ENCODE data around the gene RAPGEF4.
"Not testable (repeated sequence)": the region's sequence is repeated elsewhere in the genome, so short reads cannot be mapped to it uniquely, and the experiment has no call there.

The RAPGEF4 gene

DNA sequence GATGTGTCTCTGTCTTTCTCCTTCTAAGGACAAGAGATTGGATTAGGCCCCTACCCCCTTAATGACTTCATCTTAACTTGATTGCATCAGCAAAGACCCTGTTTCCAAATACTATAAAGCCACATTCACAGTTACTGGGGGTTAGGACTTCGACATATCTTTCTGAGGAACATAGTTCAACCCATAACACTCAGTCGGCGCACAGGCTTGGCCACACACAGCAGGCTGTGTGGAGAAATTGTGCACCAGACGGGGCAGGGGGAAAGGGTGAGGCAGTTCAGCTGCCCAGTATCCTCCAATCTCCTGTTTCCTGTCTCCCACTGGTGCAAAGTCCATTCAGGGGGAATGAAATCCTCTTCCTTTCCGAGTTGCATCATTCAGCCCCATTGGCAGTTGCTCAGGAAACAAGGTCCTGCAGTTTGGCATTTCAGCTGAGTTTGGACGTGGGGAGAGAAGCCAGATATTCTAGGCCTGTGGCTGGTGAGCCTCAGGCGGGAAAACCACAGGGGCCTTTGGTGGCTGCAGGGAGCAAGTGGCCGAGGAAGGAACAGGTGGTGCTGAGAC is 9.4 kb upstream of the RAPGEF4 start:
- DNase-seq (ENCODE audit: low read depth) = peak; percentile 28

DNA sequence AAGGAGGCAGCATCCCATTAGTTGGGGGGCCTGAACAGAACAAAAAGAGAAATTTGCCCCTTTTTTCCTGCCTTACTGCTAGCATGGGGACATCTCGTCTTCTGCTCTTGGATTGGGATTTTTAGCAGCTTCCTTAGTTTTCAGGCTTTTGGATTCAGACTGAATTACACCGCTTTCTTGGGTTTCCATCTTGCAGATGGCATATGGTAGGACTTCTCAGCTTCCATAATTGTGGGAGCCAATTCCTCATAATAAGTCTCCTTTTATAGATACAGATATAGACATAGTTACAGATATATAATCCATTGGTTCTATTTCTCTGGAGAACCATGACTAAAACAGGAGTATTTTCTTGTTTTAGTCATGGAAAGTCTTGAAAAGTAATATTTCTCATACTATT is 5.2 kb upstream of the RAPGEF4 start:
- no peak for DNase-seq (ENCODE audit: low read depth)

DNA sequence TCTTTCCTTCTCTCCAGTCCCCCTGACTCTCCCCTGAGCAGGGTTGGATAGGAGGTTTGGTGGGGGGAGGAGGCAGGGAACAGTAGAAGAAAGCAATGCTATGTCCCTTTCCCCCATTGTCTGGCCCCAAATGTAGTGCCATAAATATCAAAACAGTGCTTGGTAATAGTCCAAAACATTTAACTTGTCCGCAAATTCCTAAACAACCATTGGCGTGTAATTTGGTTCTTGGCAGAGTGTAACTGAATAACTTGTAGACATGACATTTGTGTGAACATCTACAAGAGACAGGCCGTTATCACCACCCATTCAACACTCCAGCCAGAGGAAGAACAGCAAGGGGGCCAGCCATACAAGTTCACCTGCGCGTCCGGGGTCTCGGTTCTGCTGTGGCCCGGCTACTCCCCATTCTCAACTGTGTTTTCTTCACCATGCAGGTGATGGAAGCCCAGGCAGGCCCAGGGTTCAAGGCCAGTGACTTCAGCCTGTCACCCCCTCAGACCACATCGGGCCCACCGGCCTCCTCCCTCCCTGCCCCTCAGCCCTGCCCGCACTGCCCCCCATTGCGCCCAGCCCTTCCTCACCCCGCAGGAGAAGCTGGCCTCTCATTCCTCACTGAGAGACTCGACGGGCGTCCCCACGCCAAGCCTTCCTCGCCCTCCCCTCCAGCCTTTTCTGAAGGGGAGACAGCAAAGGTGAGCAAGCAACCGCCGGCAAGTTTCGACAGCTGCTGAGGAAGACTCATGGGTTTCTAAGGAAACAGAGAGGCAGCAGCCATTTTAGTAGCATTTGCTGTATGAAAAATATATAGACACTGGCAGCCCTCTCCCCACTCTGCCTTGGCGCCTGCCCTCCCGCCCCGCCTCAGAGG is 699 bp upstream of the RAPGEF4 start:
- DNase-seq (ENCODE audit: low read depth) = no peak

DNA sequence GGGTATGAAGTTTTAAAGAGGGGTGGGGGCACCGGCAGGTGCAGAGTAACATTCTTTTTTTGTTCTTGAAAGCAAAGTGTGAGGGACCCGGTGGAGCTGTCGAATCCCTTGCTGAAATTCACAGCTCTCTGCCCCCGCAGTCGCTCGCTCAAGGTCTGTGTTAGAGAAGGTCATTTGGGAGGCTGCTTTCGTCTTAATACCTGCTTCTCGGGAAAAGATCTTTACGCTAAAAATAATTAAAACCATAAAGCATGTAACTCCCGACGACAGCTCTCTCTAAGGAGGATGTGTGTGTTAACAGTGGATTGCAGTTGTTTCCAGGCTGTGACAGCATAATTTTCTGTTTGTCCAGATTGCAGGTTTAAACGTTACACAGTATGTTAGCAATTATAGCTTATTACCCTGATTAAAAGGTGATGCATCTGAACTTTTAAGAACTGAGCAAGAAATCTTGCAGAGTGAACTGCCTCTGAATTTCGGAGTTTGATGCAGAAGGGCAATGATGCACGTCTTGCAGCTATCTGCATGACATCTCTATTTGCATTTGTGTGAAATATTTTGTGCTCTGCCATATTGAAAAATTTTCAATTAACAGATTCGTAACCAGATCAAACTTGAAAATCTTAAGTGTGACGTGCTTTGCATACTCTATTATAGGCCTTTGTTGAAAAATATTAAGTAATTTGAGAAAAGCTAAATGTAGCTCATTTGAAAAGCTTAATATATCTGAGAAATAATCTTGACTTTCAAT is 954 bp downstream of the RAPGEF4 start:
- DNase-seq (ENCODE audit: low read depth) = no peak

DNA sequence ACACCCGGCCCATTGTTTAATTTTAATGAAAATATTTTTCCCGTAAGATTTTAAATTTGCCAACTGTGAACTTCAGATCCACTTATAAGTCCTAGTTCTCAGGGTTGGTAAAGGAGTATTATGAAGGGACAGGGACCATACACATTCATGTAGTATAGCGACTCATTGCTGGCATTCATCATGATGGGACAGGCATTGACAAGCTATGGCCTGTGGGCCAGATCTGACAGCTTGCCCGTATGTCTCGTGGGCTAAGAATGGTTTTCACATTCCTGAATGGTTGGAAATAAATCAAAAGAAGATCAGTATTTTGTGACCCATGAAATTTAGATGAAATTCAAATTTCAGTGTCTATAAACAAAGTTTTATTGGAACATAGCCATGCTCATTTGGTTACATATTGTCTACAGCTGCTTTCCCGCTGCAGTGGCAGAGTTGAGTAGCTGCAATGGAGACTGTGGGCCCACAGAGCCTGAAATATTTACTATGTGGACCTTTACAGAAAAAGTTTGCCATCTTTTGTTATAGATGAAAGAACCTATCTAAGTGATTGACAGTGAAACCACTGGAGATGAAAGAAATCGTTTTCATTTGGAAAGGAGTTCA is 4.1 kb downstream of the RAPGEF4 start:
- DNase-seq (ENCODE audit: low read depth) = no peak

DNA sequence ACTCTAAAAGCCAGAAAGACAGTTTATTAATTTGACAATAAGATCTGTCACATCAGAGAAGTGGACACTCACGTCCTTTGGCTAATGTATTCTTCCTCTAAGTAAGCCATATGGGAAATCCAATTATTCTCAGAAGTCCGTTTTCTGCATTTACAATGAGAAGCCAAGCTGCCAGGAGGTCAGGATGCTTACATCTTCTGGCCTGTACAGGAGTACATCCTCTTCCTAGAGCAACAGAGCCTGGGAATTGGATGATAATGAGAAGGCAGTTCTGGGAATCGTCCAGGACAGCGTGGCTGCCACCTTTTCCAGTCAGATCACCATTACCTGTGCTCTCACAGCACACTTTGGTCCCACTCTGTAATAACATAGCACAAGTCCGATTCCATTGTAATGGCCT is 5.2 kb downstream of the RAPGEF4 start:
- no peak for DNase-seq (ENCODE audit: low read depth)

DNA sequence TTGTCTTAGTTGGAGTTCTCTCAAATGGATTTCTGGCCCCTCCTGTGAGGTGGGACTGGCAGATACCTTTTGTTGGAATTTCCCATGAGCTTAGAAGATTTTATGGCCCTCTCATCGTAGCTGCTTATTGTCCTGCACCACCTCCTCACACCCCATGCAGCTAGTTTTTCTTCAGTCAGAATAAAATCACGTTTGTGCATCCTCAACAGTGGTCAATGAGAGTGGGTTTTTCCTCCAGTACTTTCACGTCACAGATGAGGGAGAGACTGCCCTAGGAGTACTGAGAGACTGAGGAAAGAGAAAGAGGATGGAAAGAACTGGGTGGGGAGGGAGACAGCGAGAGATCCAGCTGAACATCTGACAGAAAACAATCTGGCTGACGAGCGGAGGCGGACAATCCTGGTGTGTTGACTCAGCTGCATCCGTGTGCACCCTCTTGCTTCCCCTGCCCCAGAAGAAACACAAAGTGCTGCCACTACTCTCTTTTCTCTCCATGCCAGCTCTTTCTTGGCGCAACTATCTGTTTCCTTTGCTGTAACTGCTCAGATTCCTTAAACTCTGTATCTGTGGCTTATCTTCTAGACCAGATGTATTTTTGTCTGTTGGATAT is 7.4 kb downstream of the RAPGEF4 start:
- peak; percentile 45 for DNase-seq (ENCODE audit: low read depth)

DNA sequence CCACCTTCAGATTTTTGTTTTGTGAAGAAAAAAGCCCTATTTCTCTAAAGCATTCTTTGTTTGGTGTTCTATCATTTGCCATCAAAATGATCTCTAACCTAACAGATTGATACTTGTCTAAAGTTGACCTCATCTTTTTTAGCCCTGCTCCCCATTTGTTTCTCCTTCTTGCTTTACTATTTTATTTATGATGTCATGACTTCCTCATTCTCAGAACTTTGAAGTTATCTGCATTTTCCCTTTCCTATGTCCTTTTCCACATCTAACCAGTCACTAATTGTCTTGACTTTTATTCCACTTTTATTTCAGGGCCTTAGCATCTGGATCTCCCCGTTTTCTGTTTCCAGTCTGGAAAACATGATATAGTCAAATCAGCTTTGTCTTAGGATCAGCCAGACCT is 8.3 kb downstream of the RAPGEF4 start:
- DNase-seq (ENCODE audit: low read depth) = no peak

DNA sequence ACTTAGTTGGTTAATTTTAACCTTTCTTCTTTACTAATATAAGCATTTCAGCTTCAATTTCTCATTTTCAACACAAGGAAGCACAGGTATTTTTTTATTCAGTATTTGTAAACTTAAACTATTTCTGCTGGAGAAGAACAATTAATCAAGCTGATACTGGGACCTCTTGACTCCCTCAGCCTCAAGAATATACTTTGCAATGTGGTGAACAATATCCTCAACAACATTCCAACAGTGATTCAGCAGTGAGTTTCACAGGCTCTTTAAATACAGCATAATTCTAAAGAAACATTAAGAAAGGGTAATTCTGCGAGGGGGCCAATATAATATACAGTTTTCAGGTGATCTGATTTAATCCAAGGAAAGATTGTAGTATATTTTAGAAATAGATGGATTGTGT is 10.0 kb downstream of the RAPGEF4 start:
- peak; percentile 66 for DNase-seq (ENCODE audit: low read depth)

DNA sequence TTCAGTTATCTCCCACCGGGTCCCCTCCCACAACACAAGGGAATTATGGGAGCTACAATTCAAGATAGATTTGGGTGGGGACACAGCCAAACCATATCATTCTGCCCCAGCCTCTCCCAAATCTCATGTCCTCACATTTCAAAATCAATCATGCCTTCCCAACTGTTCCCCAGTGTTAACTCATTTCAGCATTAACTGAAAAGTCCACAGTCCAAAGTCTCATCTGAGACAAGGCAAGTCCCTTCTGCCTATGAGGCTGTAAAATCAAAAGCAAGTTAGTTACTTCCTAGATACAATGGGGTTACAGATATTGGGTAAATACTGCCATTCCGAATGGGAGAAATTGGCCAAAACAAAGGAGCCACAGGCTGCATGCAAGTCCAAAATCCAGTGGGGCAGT is 12.9 kb downstream of the RAPGEF4 start:
- not testable (repeated sequence) for DNase-seq (ENCODE audit: low read depth)

DNA sequence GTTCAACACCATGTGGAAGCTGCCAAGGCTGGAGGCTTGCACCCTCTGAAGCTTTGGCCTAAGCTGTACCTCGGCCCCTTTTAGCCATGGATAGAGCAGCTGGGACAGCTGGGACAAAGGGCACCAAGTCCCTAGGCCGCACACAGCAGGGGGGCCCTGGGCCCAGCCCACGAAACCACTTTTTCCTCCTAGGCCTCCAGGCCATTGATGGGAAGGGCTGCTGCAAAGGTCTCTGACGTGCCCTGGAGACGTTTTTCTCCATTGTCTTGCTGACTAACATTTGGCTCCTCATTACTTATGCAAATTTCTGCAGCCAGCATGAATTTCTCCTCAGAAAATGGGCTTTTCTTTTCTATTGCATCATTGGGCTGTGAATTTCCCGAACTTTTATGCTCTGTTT is 13.7 kb downstream of the RAPGEF4 start:
- DNase-seq (ENCODE audit: low read depth) = no peak

DNA sequence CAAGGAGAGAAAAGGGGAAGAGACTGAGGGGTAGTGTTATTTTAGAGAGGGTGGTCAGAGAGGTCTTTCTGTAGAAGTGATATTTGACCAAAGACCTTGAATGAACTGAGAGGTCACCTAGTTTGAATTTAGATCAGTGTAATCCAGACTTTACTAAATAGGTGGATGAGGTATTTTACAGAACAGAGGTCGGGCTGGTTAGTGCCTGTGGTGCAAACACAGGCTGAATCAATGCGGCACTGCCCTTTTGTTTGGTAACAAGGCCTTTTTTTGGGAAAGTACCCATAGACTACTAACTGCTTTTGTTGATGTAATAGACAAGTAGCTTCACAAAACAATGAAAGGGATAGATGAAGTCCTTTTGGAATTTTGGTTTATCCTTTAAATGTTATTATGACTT is 15.9 kb downstream of the RAPGEF4 start:
- no peak for DNase-seq (ENCODE audit: low read depth)

DNA sequence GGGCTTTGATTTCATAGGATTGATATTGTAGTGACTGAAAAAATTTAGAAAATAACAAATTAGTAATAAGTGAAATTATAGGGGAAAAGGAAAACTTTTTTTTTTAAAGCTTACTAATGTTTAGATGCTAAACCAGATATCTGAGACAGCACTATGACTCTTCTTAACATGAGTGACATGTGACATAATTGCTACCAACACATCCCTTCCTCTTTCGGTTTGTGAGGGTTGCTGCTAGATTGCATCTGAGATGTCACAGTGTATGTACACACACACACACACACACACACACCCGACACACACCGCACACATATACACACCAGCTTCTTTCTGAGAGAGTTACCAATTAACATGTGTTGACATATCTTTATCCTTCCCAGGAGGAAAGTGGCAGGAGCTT is 18.0 kb downstream of the RAPGEF4 start:
- no peak for DNase-seq (ENCODE audit: low read depth)

DNA sequence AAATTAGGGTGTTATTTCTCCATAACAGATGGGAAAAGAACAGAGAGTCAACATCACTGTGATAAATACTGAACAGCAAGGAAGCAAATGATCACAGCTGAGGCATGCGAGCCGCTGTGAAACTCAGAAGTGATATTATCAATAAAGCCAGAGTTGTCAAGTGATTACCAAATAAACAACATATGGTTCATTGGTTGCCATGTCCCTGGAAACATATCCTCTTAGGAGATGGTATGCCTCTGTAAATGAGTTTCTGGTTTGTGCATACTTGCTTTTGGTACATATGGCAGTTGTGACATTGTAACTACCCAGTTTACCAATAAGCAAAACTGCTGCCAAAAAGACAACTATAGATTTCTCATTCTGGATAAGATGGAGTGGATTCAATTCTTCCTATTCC is 23.8 kb downstream of the RAPGEF4 start:
- DNase-seq (ENCODE audit: low read depth) = no peak

DNA sequence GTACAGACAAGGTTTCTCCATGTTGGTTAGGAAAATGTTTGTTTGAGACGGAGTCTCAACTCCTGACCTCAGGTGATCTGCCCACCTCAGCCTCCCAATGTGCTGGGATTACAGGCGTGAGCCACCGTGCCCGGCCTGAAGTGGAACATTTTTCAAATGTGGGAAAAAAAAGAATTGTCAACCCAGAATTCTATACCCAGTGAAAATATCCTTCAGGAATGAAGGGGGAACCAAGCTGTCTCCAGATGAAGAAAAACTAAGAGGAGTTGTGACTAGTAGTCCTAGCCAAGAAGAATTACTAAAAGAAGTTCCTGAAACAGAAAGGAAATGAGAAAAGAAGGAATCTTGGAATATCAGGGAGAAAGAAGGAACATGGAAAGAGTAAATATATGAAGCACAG is 25.7 kb downstream of the RAPGEF4 start:
- no peak for DNase-seq (ENCODE audit: low read depth)

DNA sequence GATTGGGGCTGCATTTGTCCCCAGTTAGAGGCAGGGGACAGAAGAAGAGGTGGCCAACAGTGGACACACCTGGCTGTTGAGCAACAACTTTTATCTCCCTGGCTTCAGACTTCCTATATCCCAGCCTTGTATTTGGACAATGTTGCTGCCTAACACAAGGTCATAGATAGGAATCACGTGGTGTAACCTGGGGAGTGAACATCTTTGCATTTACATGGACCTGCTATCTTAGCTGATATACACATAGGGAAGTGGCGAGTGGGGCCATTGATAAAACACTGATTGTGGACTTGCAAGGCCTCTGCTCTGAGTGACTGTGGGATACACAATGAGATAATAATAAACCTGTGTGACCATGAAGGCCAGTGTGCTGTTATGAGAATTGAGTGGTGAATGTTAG is 26.9 kb downstream of the RAPGEF4 start:
- DNase-seq (ENCODE audit: low read depth) = no peak

DNA sequence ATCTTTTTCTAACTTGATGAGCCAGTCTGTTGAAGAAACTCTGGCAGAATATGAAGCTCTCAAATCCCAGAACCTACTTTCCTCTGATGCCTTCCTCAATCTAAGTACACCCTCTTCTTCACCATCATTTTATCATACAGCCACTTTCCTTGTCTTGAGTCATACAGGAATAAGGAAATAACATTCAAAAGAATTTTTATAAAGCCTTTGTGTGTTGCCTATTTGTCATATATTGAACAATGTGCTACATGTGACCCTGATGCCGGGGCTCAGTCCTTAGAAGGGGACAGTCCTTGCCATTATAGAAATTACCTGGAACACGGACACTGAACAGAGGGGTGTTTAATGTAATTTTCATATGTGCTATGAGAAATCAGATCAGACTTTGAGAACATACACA is 27.4 kb downstream of the RAPGEF4 start:
- no peak for DNase-seq (ENCODE audit: low read depth)

DNA sequence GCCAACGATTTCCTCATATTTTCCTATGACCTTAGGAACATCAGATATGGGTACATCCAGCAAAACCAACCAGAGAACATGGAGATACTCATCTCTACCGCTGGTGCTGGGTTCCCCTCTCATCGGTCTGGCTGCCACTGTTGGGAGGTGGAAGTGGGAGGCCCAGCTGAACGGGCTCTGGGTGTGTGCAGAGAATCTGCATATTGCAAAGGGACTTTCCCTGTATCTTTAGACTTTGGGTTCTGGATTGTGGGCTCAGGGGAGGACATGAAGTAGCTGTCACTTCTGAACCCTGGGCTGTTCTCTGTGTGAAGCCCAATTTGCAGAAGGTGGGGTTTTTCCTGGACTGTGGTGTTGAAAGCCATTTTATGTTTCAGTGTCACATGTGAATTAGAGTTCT is 30.0 kb downstream of the RAPGEF4 start:
- DNase-seq (ENCODE audit: low read depth) = no peak

DNA sequence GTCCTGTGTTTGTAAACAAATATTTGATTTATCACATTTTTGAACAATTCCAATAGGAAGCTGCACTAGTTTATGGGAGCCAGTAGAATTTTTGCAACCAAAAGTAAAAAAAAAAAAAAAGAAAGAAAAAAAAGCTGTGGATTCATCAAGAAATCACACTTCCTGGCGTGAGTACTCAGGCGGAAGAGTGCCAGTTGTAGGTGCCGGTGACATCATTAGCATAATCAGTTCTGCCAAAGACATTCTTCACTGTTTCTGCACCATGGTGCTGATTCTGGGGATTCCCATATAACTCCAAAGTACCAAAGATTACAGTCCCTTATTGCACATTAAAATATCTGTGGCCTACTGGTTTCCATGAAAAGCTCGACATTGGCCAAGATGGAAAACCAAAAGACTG is 32.8 kb downstream of the RAPGEF4 start:
- DNase-seq (ENCODE audit: low read depth) = no peak

DNA sequence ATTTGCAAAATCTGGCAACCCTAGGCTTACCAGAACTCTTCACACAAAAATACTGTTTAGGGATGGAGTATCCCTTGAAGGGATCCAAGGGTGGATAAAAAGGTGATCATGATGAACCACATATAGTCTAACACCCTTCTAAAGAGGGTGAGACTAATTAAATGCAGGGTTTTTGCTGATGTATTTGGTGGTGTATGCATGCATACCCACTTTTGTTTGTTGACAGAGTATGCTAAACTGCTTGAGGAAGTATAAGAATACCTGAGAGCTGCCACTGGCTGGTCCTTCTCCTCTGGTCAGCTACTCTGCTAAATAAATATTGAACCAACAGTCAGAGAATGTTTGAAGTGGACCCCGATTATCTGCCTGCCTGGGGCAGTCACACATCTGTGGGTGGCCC is 34.2 kb downstream of the RAPGEF4 start:
- DNase-seq (ENCODE audit: low read depth) = no peak

DNA sequence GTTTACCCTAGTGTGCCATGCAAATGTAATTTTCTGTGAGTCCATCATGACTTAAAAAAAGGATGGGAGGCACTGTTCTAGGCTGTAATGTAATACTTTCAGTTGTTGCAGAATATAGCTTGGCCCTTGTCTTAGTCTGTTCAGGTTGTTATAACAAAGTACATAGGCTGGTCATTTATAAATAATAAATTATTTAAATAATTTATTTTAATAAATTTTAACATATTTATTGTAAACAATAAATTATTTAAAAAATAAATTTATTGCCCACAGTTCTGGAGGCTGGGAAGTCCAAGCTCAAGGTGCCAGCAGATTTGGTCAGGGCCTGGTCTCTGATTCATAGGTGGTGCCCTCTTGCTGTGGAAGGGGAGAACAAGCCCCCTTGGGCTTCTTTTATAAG is 35.2 kb downstream of the RAPGEF4 start:
- no peak for DNase-seq (ENCODE audit: low read depth)

DNA sequence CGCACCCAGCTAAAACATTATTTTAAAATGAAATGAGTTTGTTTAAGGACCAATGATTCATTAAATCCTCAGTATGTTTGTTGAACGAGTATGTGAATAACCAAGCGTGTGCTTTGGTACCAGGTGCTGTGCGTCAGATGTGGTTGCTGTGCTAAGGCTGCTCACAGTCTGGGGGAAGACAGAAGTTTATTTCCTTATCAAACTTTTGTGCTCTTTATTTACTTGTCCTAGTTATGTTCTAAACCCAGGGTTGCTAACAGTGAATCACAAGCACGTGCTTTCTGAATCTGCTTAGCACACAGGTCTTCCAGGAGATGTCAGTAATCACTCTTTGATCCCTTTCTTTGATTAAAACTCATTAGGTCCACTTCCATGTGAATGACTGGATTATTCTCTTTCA is 37.0 kb downstream of the RAPGEF4 start:
- DNase-seq (ENCODE audit: low read depth) = peak; percentile 48

Data from iris pigment epithelial cell (primary cell).